PC-9 (cell line): ENCODE results near the gene OR51S1. TPM values are rescaled to one million over a fixed set of nuclear protein-coding genes. Genes with fewer than 3 reads are reported as not detected.

Experiments
- BruUV-seq: library from RNA; stranded (reverse); fragments of 400-500 nt; replicated peaks from 2 replicates; lab custom pipeline; 2021; lab: Mats Ljungman, UMichigan
- CTCF ChIA-PET: fragments of 300-600 bp; sonication (Branson Sonifier 250); formaldehyde crosslinking; loops from one replicate; lab custom pipeline; 2022; ENCODE audit warnings: antibody characterized with exemption; lab: Charles Lee
- POLR2A ChIA-PET: fragments of 300-600 bp; sonication (Branson Sonifier 250); formaldehyde crosslinking; loops from one replicate; lab custom pipeline; 2022; ENCODE audit warnings: antibody characterized with exemption; ENCODE audit not compliant: unreplicated experiment; lab: Charles Lee
- DNase-seq, 2 experiments: peaks; one replicate each; pipeline versions ENCODE4 v3.0.0 to v3.0.0-alpha.2; 2015 to 2022; ENCODE audit warnings: mixed read lengths in 1 of 2
- H2AFZ ChIP-seq: fragments of 200-600 bp; sonication (generic); 2 replicates; pipeline ENCODE4 v1.8.1; 2017; ENCODE audit warnings: antibody characterized with exemption
- H3F3A ChIP-seq: fragments of 200-600 bp; sonication (generic); 2 replicates; pipeline ENCODE4 v1.8.1; 2017; ENCODE audit warnings: antibody characterized with exemption, mild to moderate bottlenecking, low read depth; ENCODE audit not compliant: insufficient read depth
- H3K27ac ChIP-seq: fragments of 200-600 bp; sonication (generic); 2 replicates; pipeline ENCODE4 v1.6.1; 2016; ENCODE audit warnings: mixed run types
- H3K27me3 ChIP-seq: fragments of 200-600 bp; sonication (generic); 2 replicates; pipeline ENCODE4 v1.6.1; 2016; ENCODE audit warnings: low read depth, mixed run types; ENCODE audit not compliant: insufficient read depth
- H3K36me3 ChIP-seq: fragments of 200-600 bp; sonication (generic); 2 replicates; pipeline ENCODE4 v1.6.1; 2016; ENCODE audit warnings: low read depth, mixed run types
- H3K4me1 ChIP-seq: fragments of 200-600 bp; sonication (generic); replicated peaks from 2 replicates; pipeline ENCODE4 v1.6.1; 2016; ENCODE audit warnings: mixed run types; ENCODE audit not compliant: insufficient read depth
- H3K4me2 ChIP-seq: fragments of 200-600 bp; sonication (generic); 2 replicates; pipeline ENCODE4 v1.6.1; 2017; ENCODE audit warnings: mixed run types
- H3K4me3 ChIP-seq: fragments of 200-600 bp; sonication (generic); 2 replicates; pipeline ENCODE4 v1.6.1; 2016; ENCODE audit warnings: mixed run types
- H3K79me2 ChIP-seq: fragments of 200-600 bp; sonication (generic); 2 replicates; pipeline ENCODE4 v1.6.1; 2017; ENCODE audit warnings: low read depth, mixed run types
- H3K9me2 ChIP-seq: fragments of 200-600 bp; sonication (generic); 2 replicates; pipeline ENCODE4 v1.8.1; 2017; ENCODE audit warnings: mild to moderate bottlenecking; ENCODE audit not compliant: insufficient read depth
- H3K9me3 ChIP-seq: fragments of 200-600 bp; sonication (generic); 2 replicates; pipeline ENCODE4 v1.8.1; 2016; ENCODE audit warnings: low read depth; ENCODE audit not compliant: insufficient read depth
- H4K20me1 ChIP-seq: fragments of 200-600 bp; sonication (generic); 2 replicates; pipeline ENCODE4 v1.8.1; 2017; ENCODE audit not compliant: insufficient read depth
- CTCF ChIP-seq: fragments of 200-600 bp; sonication (generic); conservative IDR thresholded peaks from 2 replicates; pipeline ENCODE4 v1.6.1; 2017; ENCODE audit warnings: mixed run types, antibody characterized with exemption, mild to moderate bottlenecking, moderate library complexity
- EZH2 ChIP-seq: fragments of 200-600 bp; sonication (generic); IDR thresholded peaks from 2 replicates; pipeline ENCODE4 v1.8.0; 2017; ENCODE audit warnings: antibody characterized with exemption, low read depth
- intact Hi-C: fragments of 100-400 bp; cut with micrococcal nuclease; formaldehyde crosslinking; loops from one replicate; pipeline ENCODE4 v1.10.0; 2022; ENCODE audit not compliant: unreplicated experiment
- total RNA-seq: library from RNA; stranded (reverse); gene quantifications from 2 replicates; pipeline ENCODE4 v1.2.3, GENCODE V29; 2021

The OR51S1 gene
- total RNA-seq, 1 experiment from 2014 or later = not detected

GRCh38 chr11:4882543-4882942 is 33.5 kb upstream of the OR51S1 start:
- H4K20me1 ChIP-seq = no peaks in the 10 kb centered on the region
- no peaks in the 10 kb centered on the region for H3K27me3 ChIP-seq
- no peaks in the 10 kb centered on the region for H3K79me2 ChIP-seq
- H2AFZ ChIP-seq = no peak overlapping the region
- intact Hi-C loops = no loop called here
- no TSS peak for BruUV-seq
- no peak for TF ChIP-seq CTCF
- TF ChIP-seq EZH2 = no peak
- H3K9me2 ChIP-seq = no peaks in the 10 kb centered on the region
- H3K9me3 ChIP-seq = no peaks in the 10 kb centered on the region
- no peak for DNase-seq
- H3K27ac ChIP-seq = no peak overlapping the region
- no peaks in the 10 kb centered on the region for H3K36me3 ChIP-seq
- H3K4me1 ChIP-seq = no peaks in the 10 kb centered on the region
- H3K4me3 ChIP-seq = no peak overlapping the region
- no peaks in the 10 kb centered on the region for H3F3A ChIP-seq
- POLR2A ChIA-PET = no interaction called here
- no peak overlapping the region for H3K4me2 ChIP-seq
- CTCF ChIA-PET = no interaction called here

- H4K20me1 ChIP-seq = no peaks in the 10 kb centered on the region
- DNase-seq = no peak
- intact Hi-C loops = no loop called here
- H3K4me1 ChIP-seq = no peaks in the 10 kb centered on the region
- CTCF ChIA-PET = no interaction called here
- POLR2A ChIA-PET = no interaction called here
- no peaks in the 10 kb centered on the region for H3F3A ChIP-seq
- no peak for TF ChIP-seq CTCF
- TF ChIP-seq EZH2 = no peak
- BruUV-seq = no TSS peak
- no peak within 1 kb of the TSS for H3K27ac ChIP-seq
- no peaks in the 10 kb centered on the region for H3K9me3 ChIP-seq
- H3K4me3 ChIP-seq = no peak within 1 kb of the TSS
- H3K27me3 ChIP-seq = no peaks in the 10 kb centered on the region
- H3K4me2 ChIP-seq = no peak within 1 kb of the TSS
- no peaks in the 10 kb centered on the region for H3K79me2 ChIP-seq
- no peaks in the 10 kb centered on the region for H3K36me3 ChIP-seq
- H3K9me2 ChIP-seq = no peaks in the 10 kb centered on the region
- H2AFZ ChIP-seq = no peak within 1 kb of the TSS
Measured at GRCh38 chr11:4881860-4882500, 33.0 kb upstream of the OR51S1 start, which contains the start of gene OR51T1. OR51T1 (plus strand) TSS chr11:4881900; CDS start chr11:4881900, 0 bp downstream.

GRCh38 chr11:4881188-4881587 is 32.2 kb upstream of the OR51S1 start:
- CTCF ChIA-PET = no interaction called here
- BruUV-seq = no TSS peak

More at GRCh38 chr11:4881188-4881587, 32.2 kb upstream of the OR51S1 start:
- no peak for DNase-seq
- Histone ChIP-seq H3K79me2 (no peaks in the 10 kb centered on the region), H3K4me1 (no peaks in the 10 kb centered on the region), H3K27ac (no peak overlapping the region), H3K4me2 (no peak overlapping the region), H4K20me1 (no peaks in the 10 kb centered on the region), H3K9me2 (no peaks in the 10 kb centered on the region), H3F3A (no peaks in the 10 kb centered on the region), H3K9me3 (no peaks in the 10 kb centered on the region), H3K27me3 (no peaks in the 10 kb centered on the region), H2AFZ (no peak overlapping the region), H3K4me3 (no peak overlapping the region), H3K36me3 (no peaks in the 10 kb centered on the region)
- POLR2A ChIA-PET = no interaction called here
- no peak for TF ChIP-seq EZH2
- TF ChIP-seq CTCF = no peak
- intact Hi-C loops = no loop called here
